Ramos (cell line): Measurements from ENCODE around the gene SOX30.
"Not testable (repeated sequence)": the region's sequence is repeated elsewhere in the genome, so short reads cannot be mapped to it uniquely, and the experiment has no call there.

ENCODE experiments used
- in situ Hi-C: fragments of 300-500 bp; cut with MboI; formaldehyde crosslinking; loops from one replicate; pipeline ENCODE4 v1.14.3; 2022; ENCODE audit warnings: low sequenced_read_pairs; ENCODE audit not compliant: unreplicated experiment

SOX30 gene

DNA sequence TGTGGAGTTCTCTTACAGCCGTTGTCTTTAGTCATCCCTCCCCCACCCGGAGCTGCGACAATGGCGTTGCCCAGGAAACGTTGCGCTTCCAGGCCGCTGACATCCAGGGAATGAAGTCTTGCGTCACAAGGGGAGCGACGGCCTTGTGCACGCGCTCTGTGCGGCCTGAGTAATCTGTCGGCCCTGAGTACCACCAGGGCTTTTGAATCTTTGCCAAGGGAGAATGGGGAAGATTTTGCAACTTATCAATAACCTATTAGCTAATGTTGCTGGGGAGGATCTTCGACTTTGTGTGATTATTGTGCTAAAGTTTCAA lies at the start of gene SOX30:
Gene SOX30 (minus strand): TSS at position 62 of the 316 bp plus-strand sequence. CDS start 360 bp downstream, outside the sequence.
- in situ Hi-C loops = no loop called here

DNA sequence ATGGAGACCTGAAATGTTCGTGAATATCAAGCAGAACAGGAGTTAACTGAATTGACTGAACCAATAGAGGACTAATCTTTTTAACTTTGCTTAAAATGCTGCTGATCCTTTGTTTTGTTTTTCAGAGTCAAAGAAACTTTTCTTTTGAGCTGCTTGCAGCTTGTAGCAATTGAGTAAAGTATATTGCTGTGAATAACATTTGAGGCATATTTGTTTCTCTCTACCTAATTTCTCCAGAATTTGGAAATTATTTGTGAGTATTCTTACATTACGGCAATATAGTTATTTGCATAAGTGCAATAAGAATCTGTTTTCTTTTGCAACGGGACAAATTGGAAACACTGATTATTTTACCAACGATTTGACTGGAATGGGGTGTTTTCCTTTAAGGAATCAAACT lies 46.4 kb upstream of the SOX30 start:
- in situ Hi-C loops = not testable (repeated sequence)

DNA sequence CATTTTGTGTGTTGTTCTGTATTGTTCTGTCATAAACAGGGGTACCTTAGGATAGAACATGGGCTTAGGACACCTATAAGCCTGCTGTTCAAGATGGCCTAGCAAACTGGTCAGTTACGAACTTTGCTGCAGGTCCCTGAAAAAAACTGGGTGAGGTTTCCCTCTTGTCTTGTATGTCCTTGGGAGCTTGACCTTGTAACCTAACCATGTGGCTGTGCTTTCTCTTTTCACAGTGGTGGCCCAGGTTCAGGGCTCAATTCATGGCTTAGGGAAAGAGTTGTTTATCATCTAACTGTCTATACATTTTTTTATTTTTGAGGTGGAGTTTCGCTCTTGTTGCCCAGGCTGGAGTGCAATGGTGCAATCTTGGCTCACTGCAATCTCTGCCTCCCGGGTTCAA lies 43.9 kb upstream of the SOX30 start:
- in situ Hi-C loops = not testable (repeated sequence)

DNA sequence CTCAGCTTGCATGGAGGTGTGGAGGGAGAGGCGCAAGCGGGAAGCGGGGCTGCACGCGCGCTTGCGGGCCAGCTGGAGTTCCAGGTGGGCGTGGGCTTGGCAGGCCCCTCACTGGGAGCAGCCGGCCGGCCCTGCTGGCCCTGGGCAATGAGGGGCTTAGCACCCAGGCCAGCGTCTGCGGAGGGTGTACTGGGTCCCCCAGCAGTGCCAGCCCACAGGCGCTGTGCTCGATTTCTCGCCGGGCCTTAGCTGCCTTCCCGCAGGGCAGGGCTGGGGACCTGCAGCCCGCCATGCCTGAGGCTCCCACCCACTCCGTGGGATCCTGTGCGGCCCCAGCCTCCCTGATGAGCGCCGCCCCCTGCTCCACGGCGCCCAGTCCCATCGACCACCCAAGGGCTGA lies 41.6 kb upstream of the SOX30 start:
- in situ Hi-C loops = not testable (repeated sequence)

DNA sequence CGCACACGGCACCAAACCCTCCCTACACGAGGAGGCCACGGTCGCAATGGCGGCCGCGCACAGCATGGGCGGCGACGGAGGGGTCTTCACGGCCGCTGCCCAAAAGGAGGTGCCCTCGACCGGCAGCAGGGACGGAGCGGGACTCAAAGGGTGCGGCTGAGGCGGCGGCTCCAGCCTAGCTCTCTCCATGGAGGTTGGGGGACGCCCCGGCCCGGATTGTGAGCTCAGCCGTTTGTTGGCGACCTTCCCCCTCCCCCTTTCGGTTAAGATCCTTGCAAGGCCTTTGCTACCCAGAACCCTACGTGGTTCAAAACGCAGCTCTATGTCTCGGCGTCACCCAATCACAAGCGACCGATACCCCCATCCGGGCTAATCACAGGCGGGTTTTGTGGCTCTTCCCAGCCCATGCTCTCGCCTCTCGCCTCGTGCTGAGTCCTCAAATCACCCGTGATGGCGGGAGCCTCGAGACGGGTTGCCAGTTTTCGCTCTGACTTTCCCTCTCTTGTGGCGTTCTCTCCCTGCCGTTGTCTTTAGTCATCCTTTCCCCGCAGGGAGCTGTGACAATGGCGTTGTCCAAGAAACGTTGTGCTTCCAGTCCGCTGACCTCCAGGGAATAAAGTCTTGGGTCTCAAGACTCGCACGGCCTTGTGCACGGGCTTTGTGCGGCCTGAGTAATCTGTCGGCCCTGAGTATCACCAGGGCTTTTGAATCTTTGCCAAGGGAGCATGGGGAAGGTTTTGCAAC lies 38.6 kb upstream of the SOX30 start:
- in situ Hi-C loops = no loop called here

DNA sequence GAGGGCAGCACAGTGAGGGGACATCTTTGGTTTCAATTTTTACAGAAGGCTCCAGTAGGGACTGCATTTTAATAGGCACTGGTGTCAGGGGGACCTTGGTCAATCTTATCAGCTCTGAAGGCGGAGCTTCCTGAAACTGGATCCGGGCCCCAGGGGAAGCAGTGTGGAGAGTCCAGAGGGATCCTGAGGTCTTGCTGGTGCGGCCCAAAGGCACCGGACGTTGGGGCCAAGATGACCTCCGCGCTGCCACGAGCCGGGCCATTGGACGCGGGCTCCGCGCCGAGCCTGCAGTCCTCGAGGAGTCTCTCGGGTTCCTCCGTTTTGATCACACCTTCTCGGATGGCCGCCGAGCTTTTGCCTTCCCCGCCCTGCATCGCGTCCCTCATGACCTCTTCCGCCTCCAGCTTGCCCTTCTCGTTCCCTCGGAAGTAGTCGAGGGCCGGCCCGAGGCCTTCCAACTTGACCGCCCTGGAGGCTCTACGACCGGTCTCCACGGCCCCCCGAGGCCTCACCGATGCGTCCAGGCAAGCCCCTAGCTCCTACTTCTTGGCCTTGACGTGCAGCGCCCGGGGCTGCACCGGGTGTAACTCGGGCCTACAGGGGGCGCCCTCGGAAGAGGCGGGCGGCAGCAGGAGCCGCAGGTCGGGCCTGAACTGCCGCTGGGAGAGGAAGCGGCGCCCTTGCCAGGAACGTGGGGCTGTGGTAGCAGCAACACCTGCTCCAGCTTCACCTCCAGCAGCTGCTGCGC lies 37.9 kb upstream of the SOX30 start:
- in situ Hi-C loops = no loop called here

DNA sequence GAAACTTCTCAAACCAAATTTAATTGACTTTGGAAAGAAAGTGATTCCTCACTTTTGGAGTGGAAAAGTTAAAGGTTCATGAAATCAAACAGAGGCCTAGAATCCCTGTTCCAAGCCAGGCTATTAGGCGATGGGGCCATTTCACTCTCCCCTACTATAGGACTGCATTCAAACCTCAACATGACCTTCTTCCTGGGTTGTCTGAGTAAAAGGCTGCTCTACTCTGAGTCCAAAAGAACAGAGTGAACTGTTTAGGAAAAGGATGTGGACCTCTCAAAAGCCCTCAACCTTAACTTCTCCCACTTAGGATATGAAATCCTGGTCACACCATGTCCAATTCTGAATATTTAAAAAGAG lies 34.9 kb upstream of the SOX30 start:
- in situ Hi-C loops = no loop called here

DNA sequence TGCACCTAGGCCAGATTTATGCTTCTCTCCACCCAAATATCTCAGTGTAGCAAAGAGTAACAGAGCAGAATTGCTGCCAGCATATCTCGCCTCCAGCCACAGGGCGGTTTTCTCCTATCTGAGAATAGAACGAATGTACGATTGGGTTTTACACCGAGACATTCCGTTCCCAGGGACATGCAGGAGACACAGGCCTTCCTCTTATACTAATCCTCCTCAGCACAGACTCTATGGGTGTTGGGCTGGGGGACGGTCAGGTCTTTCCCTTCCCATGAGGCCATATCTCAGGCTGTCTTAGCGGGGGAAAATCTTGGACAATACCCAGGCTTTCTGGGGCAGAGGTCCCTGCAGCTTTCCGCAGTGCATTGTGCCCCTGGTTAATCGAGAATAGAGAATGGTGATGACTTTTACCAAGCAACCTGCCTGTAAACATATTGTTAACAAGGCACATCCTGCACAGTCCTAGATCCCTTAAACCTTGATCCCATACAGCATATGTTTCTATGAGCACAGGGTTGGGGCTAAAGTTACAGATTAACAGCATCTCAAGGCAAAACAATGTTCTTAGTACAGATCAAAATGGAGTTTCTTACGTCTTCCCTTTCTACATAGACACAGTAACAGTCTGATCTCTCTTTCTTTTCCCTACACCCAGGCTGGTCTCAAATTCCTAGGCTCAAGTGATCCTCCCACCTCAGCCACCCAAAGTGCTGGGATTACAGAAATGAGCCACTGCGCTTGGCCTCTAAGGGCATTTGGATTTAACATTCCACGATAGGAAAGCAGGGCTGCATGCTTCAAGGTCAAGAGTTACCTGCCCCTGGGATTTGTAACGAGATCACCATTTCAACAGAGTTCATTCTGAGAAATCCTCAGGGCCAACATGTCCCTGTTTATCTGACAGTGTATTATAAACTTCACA lies 34.3 kb upstream of the SOX30 start:
- in situ Hi-C loops = not testable (repeated sequence)

DNA sequence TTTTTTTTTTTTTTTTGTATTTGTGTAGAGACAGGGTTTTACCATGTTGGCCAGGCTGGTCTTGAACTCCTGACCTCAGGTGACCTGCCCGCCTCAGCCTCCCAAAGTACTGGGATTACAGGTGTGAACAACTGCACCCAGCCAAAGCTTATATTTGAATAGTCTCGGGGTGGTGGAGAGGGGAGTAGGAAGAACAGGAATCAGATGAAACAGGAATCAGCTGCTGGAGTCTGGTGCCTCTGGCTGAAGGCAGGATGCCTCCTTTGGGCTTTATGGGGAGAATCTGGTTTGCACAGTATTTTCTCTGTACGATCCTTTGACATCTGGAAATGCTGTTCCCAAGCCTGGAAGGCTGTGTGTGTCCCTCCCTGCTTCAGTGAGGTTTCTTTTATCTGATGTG lies 30.0 kb upstream of the SOX30 start:
- in situ Hi-C loops = no loop called here

DNA sequence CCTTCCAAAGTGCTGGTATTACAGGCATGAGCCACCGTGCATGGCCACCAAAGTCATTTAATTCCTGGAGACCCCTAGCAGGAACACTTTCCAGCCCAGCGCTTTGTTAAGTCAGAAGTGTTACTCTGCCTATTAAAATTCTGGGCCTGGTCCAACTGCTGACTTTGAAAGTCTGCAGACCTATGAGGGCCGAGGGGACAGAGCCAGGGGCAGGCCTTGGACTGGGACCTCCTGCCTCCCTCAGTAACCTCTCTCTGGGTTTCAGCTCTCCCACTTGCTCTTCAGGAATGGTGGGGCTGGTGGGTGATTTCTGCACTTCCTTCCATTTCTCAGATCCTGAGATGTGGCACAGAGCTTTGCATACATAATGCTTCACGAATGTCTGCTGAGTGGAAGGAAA lies 28.8 kb upstream of the SOX30 start:
- in situ Hi-C loops = no loop called here

DNA sequence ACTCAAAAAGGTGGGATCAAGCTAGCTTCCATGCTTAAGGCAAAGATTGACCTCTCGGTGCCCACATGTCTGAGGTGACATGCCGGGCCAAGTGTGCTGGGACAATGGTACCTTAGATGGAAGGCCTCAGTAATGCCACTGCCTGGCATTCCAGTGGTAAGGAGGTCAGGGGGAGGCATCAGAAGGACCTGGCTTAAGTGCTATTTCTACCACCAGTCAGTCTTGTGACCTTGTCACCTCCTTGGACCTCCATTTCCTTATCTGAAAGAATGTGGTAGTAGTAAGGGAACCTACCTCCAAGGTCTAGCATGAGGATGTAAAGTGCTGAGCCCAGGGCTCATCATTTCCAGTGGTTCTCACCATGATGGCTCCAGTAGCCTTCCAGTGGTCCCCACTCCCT lies 28.0 kb upstream of the SOX30 start:
- in situ Hi-C loops = no loop called here

DNA sequence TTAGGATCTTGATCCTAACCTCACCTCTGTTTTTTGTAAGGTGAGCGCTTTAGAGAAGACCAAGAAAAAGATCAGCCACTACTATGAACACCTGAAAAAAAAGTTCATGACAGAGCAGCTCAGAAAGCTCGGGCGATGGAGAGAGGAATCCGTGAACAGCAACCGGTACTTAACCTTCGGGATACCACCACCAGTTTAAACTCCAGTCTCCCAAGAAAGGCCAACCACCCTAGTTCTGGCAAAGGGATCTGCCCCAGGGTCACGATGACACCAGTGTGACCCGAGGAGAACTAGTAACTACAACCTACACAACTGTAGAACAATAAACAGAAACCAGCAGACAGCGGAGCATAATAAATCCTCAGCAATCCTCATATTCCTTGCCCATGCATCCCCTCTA lies 27.6 kb upstream of the SOX30 start:
- in situ Hi-C loops = no loop called here

DNA sequence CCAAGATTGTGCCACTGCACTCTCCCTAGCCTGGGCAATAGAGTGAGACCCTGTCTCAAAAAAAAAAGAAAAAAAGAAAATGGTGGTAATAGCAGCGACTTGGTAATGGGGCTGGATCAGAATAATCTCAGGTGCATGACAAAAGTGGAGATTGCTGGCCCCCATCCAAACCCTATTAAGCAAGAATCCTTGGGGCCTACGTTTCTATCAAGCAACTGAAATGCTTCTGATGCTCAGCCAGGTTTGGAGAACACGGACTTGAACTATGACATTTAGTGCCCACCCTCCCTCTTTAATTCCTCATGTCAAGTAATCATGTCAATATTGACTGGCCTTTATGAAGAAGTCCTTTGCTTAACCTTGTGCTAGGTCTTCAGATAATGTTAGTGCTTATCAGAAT lies 25.7 kb upstream of the SOX30 start:
- in situ Hi-C loops = no loop called here

DNA sequence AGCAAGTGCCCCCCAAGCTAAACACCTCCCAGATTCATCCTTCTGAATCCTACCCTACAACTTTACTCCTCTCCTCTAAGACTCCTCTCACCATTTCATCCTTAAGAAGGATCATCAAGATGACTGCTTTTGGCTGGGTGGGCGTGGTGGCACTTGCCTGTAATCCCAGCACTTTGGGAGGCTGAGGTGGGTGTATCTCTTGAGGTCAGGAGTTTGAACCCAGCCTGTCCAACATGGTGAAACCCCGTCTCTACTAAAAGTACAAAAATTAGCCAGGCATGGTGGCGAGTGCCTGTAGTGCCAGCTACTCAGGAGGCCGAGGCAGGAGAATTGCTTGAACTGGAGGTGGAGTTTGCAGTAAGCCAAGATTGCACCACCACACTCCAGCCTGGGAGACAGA lies 22.1 kb upstream of the SOX30 start:
- in situ Hi-C loops = not testable (repeated sequence)

DNA sequence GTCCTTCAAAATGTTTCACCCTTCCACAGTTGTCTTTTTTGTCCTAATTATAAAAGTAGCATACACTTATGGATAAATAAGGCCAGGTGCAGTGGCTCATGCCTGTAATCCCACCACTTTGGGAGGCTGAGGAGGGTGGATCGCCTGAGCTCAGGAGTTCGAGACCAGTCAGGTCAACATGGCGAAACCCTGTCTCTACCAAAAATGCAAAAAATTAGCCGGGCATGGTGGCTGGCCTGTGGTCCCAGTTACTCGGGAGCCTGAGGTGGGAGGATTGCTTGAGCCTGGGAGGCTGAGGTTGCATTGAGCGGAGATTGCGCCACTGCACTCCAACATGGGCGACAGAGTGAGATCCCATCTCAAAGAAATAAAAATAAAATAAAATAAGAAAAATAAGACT lies 20.7 kb upstream of the SOX30 start:
- in situ Hi-C loops = no loop called here

DNA sequence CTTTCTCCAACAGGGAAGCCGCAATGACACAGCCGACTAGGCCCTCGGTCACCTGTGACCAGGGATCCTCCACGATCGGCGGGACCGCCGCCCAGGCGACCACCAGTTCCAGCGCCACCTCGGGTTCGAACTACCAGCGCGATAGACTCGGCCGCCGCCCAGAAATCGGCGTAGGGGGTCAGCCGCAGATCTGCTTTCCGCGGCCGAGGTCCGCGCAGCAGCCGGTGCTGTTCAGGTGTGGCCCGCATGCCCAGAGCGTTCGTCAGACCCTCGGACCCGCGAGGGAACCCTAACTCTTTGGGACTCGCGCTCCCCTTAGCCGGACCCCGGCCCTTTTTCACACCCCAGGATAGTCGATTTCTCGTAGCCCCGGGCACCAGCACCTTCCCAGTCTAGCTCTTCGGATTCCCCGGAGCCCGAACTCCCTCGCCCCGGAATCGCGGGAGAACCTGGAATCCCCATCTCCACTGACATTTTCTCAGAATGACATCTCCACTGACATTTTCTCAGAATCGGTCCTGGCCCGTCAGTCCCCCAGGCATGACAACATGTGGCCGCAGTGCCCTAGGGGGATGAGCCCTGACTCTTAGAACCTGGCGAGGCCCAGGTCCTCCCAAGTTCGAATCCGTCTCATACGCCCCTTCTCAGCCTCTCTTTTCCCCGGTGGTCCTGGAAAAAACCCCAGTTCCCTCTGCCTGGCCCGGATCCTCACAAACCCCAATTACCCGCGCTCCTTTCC lies 19.5 kb upstream of the SOX30 start:
- in situ Hi-C loops = no loop called here

DNA sequence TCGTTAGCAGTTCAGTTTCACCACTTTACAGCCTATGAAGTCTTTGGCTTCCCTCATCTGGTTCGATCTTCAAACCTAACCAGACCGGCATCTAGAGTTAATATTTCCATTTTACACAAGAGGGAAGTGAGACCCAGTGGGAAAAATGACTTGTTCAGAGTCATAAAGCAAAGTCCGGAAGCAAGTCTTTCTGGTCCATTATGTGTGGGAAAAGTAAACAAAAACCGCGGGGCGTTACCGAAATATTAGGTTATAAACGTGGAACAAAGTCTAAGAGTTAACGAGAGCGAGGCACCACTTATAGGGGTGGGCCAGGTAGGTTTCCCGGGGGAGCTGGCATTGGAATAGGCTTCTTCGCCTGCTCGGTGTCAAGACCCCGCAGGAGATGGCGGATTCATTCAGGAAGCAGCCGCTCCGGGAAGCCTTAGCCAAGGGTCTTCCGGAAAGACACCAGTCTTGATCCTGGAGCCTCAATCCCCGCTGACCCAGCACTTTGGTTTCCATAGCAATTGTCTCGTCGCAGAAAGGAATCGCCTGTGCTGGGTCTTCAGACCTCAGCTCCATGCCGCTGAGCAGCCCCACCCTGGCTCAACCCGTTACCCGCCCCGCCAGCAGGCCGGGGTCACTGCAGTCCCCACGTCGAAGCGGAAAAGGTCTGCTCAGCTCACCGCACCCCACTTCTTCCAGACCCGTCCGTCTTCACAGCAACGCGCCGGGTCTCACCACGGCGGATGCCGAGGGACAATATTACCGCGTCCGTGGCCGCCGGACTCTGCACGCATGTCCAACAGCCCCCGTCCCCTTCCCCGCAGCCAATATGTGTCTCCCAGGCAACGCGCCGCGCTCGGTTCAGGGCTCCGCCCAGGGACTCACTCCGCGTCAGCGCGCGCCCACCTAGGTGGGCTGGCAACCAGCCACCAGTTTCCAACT lies 18.7 kb upstream of the SOX30 start, which contains the start of gene C5orf52:
Gene C5orf52 (plus strand): TSS at position 872 of the 930 bp plus-strand sequence. CDS start 82 bp downstream, outside the sequence.
- in situ Hi-C loops = no loop called here

DNA sequence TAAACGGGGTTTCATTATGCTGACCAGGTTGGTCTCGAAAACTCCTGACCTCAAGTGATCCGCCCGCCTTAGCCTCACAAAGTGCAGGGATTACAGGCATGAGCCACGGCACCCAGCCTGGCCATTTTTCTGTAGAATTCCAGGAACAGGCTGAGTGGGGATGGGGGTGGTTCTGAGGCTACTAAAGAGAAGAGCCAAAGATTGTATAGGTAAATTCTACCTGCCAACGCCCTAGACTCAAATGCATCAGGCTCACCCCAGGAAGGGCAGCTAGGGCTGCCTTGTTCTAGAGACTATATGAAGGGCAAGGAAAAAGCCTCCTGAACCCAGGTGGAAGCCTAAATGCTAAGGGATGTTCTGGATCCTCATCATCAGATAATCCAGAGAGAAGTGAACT lies 17.5 kb upstream of the SOX30 start:
- in situ Hi-C loops = no loop called here

DNA sequence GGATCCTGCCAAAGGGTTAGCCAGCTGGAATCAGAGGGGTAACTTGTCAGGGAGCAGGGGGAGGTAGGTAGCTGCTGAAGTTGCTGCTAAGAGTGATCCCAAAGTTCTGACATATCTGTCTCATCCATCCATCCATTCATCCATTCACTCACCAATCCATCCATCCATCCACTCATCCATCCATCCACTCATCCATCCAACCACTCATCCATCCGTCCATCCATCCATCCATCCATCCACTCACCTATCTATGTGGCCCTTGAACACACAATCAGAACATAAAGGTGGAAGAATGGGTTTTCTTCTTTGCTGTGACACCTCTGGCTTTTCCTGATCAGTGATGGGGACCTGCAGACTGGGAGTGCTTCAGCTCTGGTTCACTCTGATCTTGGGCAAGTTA lies 16.1 kb upstream of the SOX30 start:
- in situ Hi-C loops = no loop called here
